H9 (cell line): ENCODE data around the gene DACH1. TPM values are rescaled to one million over a fixed set of nuclear protein-coding genes. Genes with fewer than 3 reads are reported as not detected.
"Not testable (repeated sequence)": the region's sequence is repeated elsewhere in the genome, so short reads cannot be mapped to it uniquely, and the experiment has no call there.

ENCODE experiments used
- DNase-seq: peaks from one replicate; pipeline ENCODE4 v3.0.0-alpha.2; 2017
- H2AFZ ChIP-seq: one replicate; pipeline ENCODE4 v1.6.1; 2013; ENCODE audit warnings: mild to moderate bottlenecking, low read length, control low read depth, moderate library complexity
- H2AK5ac ChIP-seq: 2 replicates; pipeline ENCODE4 v1.6.1; 2013; ENCODE audit warnings: low read length, control low read depth, mixed read lengths; ENCODE audit not compliant: insufficient read length
- H2BK120ac ChIP-seq: one replicate; pipeline ENCODE4 v1.6.1; 2013; ENCODE audit warnings: low read depth, mild to moderate bottlenecking, low read length, control low read depth, inconsistent platforms; ENCODE audit not compliant: poor library complexity, severe bottlenecking
- H2BK12ac ChIP-seq: 2 replicates; pipeline ENCODE4 v1.6.1; 2013; ENCODE audit warnings: low read length, control low read depth, mixed read lengths, low read depth; ENCODE audit not compliant: insufficient read length
- H2BK15ac ChIP-seq: 2 replicates; pipeline ENCODE4 v1.6.1; 2013; ENCODE audit warnings: low read depth, low read length, control low read depth
- H2BK20ac ChIP-seq: one replicate; pipeline ENCODE4 v1.6.1; 2013; ENCODE audit warnings: low read depth, mild to moderate bottlenecking, low read length, control low read depth, inconsistent platforms; ENCODE audit not compliant: poor library complexity, severe bottlenecking
- H2BK5ac ChIP-seq: 2 replicates; pipeline ENCODE4 v1.6.1; 2013; ENCODE audit warnings: low read length, control low read depth, mixed read lengths; ENCODE audit not compliant: insufficient read length
- H3K14ac ChIP-seq: 2 replicates; pipeline ENCODE4 v1.6.1; 2013; ENCODE audit warnings: low read length, control low read depth; ENCODE audit not compliant: insufficient read depth
- H3K18ac ChIP-seq: 2 replicates; pipeline ENCODE4 v1.6.1; 2013; ENCODE audit warnings: low read depth, mild to moderate bottlenecking, mixed read lengths, low read length, control low read depth; ENCODE audit not compliant: insufficient read length
- H3K23ac ChIP-seq: 2 replicates; pipeline ENCODE4 v1.6.1; 2013; ENCODE audit warnings: low read length, control low read depth, mixed read lengths, low read depth; ENCODE audit not compliant: insufficient read length
- H3K23me2 ChIP-seq: 2 replicates; pipeline ENCODE4 v1.6.1; 2013; ENCODE audit warnings: low read depth, mild to moderate bottlenecking, mixed read lengths, low read length, control low read depth; ENCODE audit not compliant: insufficient read length, poor library complexity, severe bottlenecking
- H3K27ac ChIP-seq: 2 replicates; pipeline ENCODE4 v1.5.1; 2013; ENCODE audit warnings: low read length, control low read depth, mixed read lengths, low read depth; ENCODE audit not compliant: insufficient read length
- H3K27me3 ChIP-seq: 2 replicates; pipeline ENCODE4 v1.6.1; 2013; ENCODE audit warnings: low read length, control low read depth, inconsistent platforms; ENCODE audit not compliant: insufficient read depth
- H3K4ac ChIP-seq: 2 replicates; pipeline ENCODE4 v1.6.1; 2013; ENCODE audit warnings: low read depth, mild to moderate bottlenecking, control low read depth, inconsistent platforms, low read length, moderate library complexity
- H3K4me1 ChIP-seq: 2 replicates; pipeline ENCODE4 v1.6.1; 2013; ENCODE audit warnings: low read length, control low read depth, inconsistent platforms; ENCODE audit not compliant: insufficient read depth
- H3K4me2 ChIP-seq: 2 replicates; pipeline ENCODE4 v1.6.1; 2013; ENCODE audit warnings: low read length, control low read depth, mixed read lengths; ENCODE audit not compliant: insufficient read length, insufficient read depth
- H3K56ac ChIP-seq: 2 replicates; pipeline ENCODE4 v1.6.1; 2013; ENCODE audit warnings: low read depth, mild to moderate bottlenecking, mixed read lengths, low read length, control low read depth; ENCODE audit not compliant: insufficient read length
- H3K79me1 ChIP-seq: 2 replicates; pipeline ENCODE4 v1.6.1; 2013; ENCODE audit warnings: low read depth, mild to moderate bottlenecking, moderate library complexity, low read length, control low read depth, inconsistent platforms; ENCODE audit not compliant: insufficient read depth, poor library complexity, severe bottlenecking
- H3K79me2 ChIP-seq: 2 replicates; pipeline ENCODE4 v1.6.1; 2013; ENCODE audit warnings: low read length, control low read depth, inconsistent platforms; ENCODE audit not compliant: insufficient read depth
- H3K9ac ChIP-seq: 2 replicates; pipeline ENCODE4 v1.6.1; 2013; ENCODE audit warnings: low read length, control low read depth, mixed read lengths; ENCODE audit not compliant: insufficient read length; ENCODE audit errors: extremely low read depth
- H3K9me3 ChIP-seq: one replicate; pipeline ENCODE4 v1.6.1; 2013; ENCODE audit warnings: low read depth, low read length, inconsistent platforms; ENCODE audit not compliant: control insufficient read depth
- H3T11ph ChIP-seq: one replicate; pipeline ENCODE4 v1.6.1; 2013; ENCODE audit warnings: mild to moderate bottlenecking, low read length, control low read depth, inconsistent platforms
- H4K20me1 ChIP-seq: one replicate; pipeline ENCODE4 v1.6.1; 2013; ENCODE audit not compliant: control insufficient read depth, insufficient read length, insufficient read depth
- H4K5ac ChIP-seq: 2 replicates; pipeline ENCODE4 v1.6.1; 2013; ENCODE audit warnings: low read depth, mild to moderate bottlenecking, mixed read lengths, low read length, control low read depth; ENCODE audit not compliant: insufficient read length
- H4K8ac ChIP-seq: replicated peaks from 2 replicates; pipeline ENCODE4 v1.6.1; 2013; ENCODE audit warnings: low read length, control low read depth, mixed read lengths, low read depth; ENCODE audit not compliant: insufficient read length
- H4K91ac ChIP-seq: 2 replicates; pipeline ENCODE4 v1.6.1; 2013; ENCODE audit warnings: low read depth, mild to moderate bottlenecking, moderate library complexity, mixed read lengths, low read length, control low read depth; ENCODE audit not compliant: insufficient read length
- H3K27ac Mint-ChIP-seq, 3 experiments: 2 replicates in 2 of 3; 3 replicates in 1 of 3; pipeline ENCODE4 v1.8.0; 2020 to 2021; ENCODE audit warnings: mixed read lengths in 3 of 3, mild to moderate bottlenecking in 1 of 3, moderate library complexity in 1 of 3
- H3K27me3 Mint-ChIP-seq: 2 replicates; pipeline ENCODE4 v1.8.0; 2021; ENCODE audit warnings: low read depth, mild to moderate bottlenecking, moderate library complexity, mixed read lengths
- H3K36me3 Mint-ChIP-seq, 3 experiments: 2 replicates in 2 of 3; 3 replicates in 1 of 3; pipeline ENCODE4 v1.8.0; 2020 to 2021; ENCODE audit warnings: low read depth in 3 of 3, mixed read lengths in 3 of 3; ENCODE audit not compliant: insufficient read depth in 1 of 3
- H3K4me1 Mint-ChIP-seq, 2 experiments: 2 replicates each; pipeline ENCODE4 v1.8.0; 2020; ENCODE audit warnings: mixed read lengths in 2 of 2
- H3K4me3 Mint-ChIP-seq, 2 experiments: 2 replicates in 1 of 2; 3 replicates in 1 of 2; pipeline ENCODE4 v1.8.0; 2020 to 2021; ENCODE audit warnings: mild to moderate bottlenecking in 2 of 2, mixed read lengths in 2 of 2, moderate library complexity in 1 of 2
- H3K9me3 Mint-ChIP-seq, 2 experiments: 2 replicates in 1 of 2; 3 replicates in 1 of 2; pipeline ENCODE4 v1.8.0; 2020; ENCODE audit warnings: mild to moderate bottlenecking in 2 of 2, mixed read lengths in 2 of 2, moderate library complexity in 1 of 2
- WGBS: extraction: QIAGEN DNeasy Blood & Tissue Kit; methylation state at CpG from one replicate; pipeline ENCODE4 v1.1.7; 2013; ENCODE audit warnings: missing lambda C conversion rate, low lambda C conversion rate, mixed read lengths; ENCODE audit not compliant: insufficient read length; ENCODE audit errors: extremely low coverage; 5-methylcytosine and 5-hydroxymethylcytosine counted together
- total RNA-seq: library from RNA; stranded (reverse); gene quantifications from 2 replicates; pipeline ENCODE4 v1.2.1, GENCODE V29; 2021
- TF ChIP-seq, protein P1 (sequence below): fragments of 200-600 bp; sonication (generic); conservative IDR thresholded peaks from 3 replicates; pipeline ENCODE4 v1.8.0; 2021; ENCODE audit warnings: antibody characterized with exemption, mild to moderate bottlenecking

Gene DACH1
- total RNA-seq, 1 experiment from 2014 or later = not detected

DNA sequence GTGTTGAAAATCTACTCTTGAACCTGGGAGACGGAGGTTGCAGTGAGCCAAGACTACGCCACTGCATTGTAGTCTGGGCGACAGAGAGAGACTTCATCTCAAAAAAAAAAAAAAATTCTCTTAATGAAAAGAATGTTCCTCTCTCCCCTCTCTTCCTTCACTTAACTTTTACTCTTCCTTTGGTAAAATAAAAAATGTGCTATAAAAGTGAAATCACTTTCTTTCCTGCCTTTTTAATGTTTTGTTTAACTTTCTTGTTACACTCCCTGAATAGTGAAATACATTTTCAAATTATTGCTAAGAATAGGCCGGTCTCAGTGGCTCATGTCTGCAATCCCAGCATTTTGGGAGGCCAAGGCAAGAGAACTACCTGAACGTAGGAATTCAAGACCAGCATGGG, 86.5 kb downstream of the DACH1 start:
- H3K27ac Mint-ChIP-seq = no peak overlapping the region
- Histone ChIP-seq H3K4me2 (no peak overlapping the region), H3K18ac (no peak overlapping the region), H3K79me1 (no peaks in the 10 kb centered on the region), H3K23me2 (no peaks in the 10 kb centered on the region), H4K8ac (no peak overlapping the region), H2BK20ac (no peak overlapping the region), H3K27ac (no peak overlapping the region), H2BK15ac (no peak overlapping the region), H3K14ac (no peak overlapping the region), H4K5ac (no peak overlapping the region), H2BK5ac (no peak overlapping the region), H2AFZ (no peak overlapping the region), H3K56ac (no peak overlapping the region), H2BK120ac (no peak overlapping the region), H4K91ac (no peak overlapping the region), H3K9me3 (no peaks in the 10 kb centered on the region), H3K4me1 (peaks cover 3% of the 10 kb centered on the region), H3K27me3 (no peaks in the 10 kb centered on the region), H3T11ph (no peak overlapping the region), H4K20me1 (no peaks in the 10 kb centered on the region), H2AK5ac (no peak overlapping the region), H3K79me2 (no peaks in the 10 kb centered on the region), H3K9ac (no peak overlapping the region), H3K23ac (no peak overlapping the region), H3K4ac (no peak overlapping the region), H2BK12ac (no peak overlapping the region)
- whole genome bisulfite sequencing = no CpG with 5 or more reads among the region's 5 CpGs
- no peak for DNase-seq
- no peaks in the 10 kb centered on the region for H3K27me3 Mint-ChIP-seq
- H3K36me3 Mint-ChIP-seq = no peaks in the 10 kb centered on the region
- H3K4me1 Mint-ChIP-seq = peaks cover 13 to 14% of the 10 kb centered on the region in 2 experiments
- H3K9me3 Mint-ChIP-seq = no peaks in the 10 kb centered on the region
- H3K4me3 Mint-ChIP-seq = no peak overlapping the region
- TF ChIP-seq, protein P1, sequence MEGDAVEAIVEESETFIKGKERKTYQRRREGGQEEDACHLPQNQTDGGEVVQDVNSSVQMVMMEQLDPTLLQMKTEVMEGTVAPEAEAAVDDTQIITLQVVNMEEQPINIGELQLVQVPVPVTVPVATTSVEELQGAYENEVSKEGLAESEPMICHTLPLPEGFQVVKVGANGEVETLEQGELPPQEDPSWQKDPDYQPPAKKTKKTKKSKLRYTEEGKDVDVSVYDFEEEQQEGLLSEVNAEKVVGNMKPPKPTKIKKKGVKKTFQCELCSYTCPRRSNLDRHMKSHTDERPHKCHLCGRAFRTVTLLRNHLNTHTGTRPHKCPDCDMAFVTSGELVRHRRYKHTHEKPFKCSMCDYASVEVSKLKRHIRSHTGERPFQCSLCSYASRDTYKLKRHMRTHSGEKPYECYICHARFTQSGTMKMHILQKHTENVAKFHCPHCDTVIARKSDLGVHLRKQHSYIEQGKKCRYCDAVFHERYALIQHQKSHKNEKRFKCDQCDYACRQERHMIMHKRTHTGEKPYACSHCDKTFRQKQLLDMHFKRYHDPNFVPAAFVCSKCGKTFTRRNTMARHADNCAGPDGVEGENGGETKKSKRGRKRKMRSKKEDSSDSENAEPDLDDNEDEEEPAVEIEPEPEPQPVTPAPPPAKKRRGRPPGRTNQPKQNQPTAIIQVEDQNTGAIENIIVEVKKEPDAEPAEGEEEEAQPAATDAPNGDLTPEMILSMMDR = no peak

- H3K27me3 Mint-ChIP-seq, H3K27ac Mint-ChIP-seq, H3K79me2 ChIP-seq, H3K9me3 ChIP-seq, H3K27me3 ChIP-seq, H3K9me3 Mint-ChIP-seq, H3K56ac ChIP-seq, H3K14ac ChIP-seq, H3T11ph ChIP-seq, H3K4me2 ChIP-seq, DNase-seq, H3K23me2 ChIP-seq, H2BK15ac ChIP-seq, H3K4me3 Mint-ChIP-seq, H3K4ac ChIP-seq, H2BK20ac ChIP-seq, H4K91ac ChIP-seq, H4K8ac ChIP-seq, H3K4me1 ChIP-seq, H3K4me1 Mint-ChIP-seq, H2AFZ ChIP-seq, H4K5ac ChIP-seq, H2BK12ac ChIP-seq, H2AK5ac ChIP-seq, H3K27ac ChIP-seq, H3K79me1 ChIP-seq, H3K18ac ChIP-seq, H3K23ac ChIP-seq, H2BK120ac ChIP-seq, H3K9ac ChIP-seq, H4K20me1 ChIP-seq, H2BK5ac ChIP-seq, H3K36me3 Mint-ChIP-seq: not testable (repeated sequence)
- WGBS = no CpG with 5 or more reads among the region's 11 CpGs
These were observed 88.0 kb downstream of the DACH1 start for GRCh38 chr13:71778998-71779397.
